CD4-positive, alpha-beta T cell treated with Interleukin-4 for 1 hour (primary cell): ENCODE data around the gene WNK1.
A peak's percentile ranks its signal among the peaks of the same experiment; 100 is the strongest.
"Not testable (repeated sequence)": the region's sequence is repeated elsewhere in the genome, so short reads cannot be mapped to it uniquely, and the experiment has no call there.

Experiments
- DNase-seq, 2 donors: peaks; one replicate each; pipeline ENCODE4 v3.0.0-alpha.2; 2020 to 2022

The WNK1 gene

GRCh38 chr12:779745-780734 is 27.7 kb downstream of the WNK1 start:
- DNase-seq, result no peak

DNA sequence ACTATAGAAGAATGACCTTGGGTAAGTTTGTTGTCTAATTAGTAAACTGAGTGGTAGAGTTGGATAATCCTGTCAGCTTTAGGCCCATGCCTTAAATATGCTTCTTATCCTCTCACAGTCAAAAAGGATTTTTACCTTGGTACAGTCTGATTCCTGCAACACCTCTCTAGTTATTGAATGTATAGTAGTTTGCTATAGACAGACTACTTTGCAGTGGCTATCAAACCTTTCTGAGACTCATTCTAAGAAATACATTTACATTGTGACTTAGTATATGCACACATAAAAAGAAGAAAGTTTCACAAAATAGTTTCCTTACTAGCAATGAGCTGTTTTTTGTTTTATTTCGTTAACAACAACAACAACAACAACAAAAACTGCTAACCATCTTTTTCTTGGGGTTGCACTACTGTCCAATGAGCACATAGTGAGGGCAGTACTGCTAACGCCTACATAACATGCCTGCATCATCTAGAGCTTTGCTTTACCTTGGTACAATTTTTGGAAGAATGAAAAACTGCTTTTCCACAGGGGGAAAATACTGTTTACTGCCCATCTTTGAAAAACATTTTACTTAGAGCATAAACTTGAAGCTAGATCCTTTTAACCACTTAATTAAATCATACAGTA is 28.5 kb downstream of the WNK1 start:
- DNase-seq, result no peak

DNA sequence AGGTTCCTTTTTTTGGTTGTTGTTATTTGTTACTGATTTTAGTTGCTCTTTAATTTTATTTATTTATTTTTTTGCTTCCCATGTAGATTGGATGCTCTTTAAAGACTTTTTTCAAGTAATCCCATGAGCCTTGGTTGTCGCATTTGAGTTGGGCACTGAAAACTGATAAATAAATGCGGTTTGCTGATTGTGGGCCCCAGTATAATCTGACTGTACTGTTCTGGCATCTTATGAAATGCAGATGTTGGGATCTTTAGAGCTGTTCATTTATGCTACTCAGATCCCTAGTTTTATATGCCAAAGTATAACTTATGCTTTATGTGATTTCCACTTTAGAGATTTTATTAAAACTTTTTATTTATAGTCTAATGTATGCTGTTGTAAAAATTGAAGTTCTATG is 33.3 kb downstream of the WNK1 start:
- DNase-seq, result no peak

DNA sequence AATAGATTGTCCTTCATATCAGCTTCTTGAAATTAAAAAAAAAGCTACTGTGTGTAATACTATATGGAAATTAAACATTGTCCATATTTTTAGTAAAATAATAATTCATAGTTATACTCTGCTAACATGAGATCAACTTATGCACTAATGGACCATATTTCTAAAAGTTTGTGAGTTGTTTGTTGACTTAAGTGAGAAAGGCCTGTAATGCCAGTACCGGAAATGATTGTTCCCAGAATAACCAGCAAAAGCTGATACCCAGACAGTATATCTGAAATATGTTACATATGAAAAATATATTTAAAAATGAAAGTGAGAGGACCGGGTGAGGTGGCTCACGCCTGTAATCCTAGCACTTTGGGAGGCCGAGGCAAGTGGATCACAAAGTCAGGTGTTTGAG is 35.9 kb downstream of the WNK1 start:
- DNase-seq, result no peak

DNA sequence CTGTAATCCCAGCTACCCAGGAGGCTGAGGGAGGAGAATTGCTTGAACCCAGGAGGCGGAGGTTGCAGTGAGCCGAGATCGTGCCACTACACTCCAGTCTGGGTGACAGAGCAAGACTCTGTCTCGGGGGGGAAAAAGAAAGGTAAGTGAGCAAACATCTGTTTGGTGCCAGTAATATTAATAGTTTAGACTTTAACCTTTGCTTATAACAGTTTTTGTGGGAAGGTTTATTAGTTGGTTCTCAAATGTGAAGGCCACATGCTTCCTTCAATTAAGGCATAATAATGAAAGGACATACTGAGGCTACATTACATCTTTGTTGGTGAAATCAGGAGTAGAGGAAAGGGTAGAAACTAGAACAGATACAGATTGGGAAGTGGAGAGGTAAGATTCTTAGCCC is 36.4 kb downstream of the WNK1 start:
- not testable (repeated sequence) for DNase-seq

- DNase-seq, result no peak
Measured at GRCh38 chr12:789852-790563, 37.6 kb downstream of the WNK1 start.

GRCh38 chr12:790608-791007 is 38.2 kb downstream of the WNK1 start:
- DNase-seq, result no peak

DNA sequence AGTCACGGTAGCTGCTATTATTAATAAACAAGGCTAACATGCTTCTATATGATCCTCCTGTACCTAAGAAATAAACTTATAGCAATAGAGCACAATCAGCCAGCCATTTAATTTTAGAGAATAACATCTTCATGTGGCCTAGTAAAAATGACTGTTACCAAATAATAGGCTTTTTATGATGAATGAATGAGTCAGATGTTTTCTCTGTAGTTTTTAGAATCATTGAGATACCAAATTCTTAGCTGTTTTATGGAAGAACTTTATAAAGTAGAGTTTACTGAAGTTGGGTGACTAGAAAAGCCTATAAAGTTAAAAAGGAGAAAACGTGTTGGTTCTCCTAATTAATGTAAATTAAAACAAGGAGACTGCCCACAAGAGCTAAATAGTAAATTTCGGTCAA is 40.7 kb downstream of the WNK1 start:
- no peak for DNase-seq

DNA sequence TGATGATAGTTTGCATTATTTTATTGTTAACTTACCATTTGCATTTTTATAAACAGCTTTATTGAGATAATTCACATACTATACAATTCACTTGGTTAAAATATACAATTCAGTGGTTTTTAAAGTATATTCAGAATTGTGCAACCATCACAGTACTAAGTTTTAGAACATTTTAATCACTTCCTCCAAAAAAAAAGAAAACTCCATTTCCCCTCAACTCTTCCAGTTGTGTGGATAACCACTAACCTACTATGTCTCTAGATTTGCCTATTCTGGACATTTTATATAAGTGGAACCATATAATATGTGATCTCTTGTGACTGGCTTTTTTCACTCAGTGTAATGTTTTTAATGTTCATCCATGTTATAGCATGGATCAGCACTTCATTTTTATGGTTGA is 41.3 kb downstream of the WNK1 start:
- no peak for DNase-seq

DNA sequence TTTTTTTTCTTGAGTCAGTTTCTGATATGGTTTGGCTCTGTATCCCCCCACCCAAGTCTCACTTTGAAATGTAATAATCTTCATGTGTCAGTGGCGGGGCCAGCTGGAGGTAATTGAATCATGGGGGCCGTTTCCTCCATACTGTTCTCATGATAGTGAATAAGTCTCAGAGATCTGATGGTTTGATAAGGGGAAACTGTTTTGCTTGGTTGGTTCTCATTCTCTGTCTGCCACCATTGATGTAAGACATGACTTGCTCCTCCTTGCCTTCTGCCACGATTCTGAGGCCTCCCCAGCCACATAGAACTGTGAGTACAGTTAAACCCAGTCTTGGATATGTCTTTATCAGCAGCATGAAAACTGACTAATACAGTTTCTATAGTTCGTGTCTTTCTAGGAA is 42.9 kb downstream of the WNK1 start:
- DNase-seq, result peak in 1 of 2 donors; percentile 52

GRCh38 chr12:800401-800800 is 48.0 kb downstream of the WNK1 start:
- no peak for DNase-seq

DNA sequence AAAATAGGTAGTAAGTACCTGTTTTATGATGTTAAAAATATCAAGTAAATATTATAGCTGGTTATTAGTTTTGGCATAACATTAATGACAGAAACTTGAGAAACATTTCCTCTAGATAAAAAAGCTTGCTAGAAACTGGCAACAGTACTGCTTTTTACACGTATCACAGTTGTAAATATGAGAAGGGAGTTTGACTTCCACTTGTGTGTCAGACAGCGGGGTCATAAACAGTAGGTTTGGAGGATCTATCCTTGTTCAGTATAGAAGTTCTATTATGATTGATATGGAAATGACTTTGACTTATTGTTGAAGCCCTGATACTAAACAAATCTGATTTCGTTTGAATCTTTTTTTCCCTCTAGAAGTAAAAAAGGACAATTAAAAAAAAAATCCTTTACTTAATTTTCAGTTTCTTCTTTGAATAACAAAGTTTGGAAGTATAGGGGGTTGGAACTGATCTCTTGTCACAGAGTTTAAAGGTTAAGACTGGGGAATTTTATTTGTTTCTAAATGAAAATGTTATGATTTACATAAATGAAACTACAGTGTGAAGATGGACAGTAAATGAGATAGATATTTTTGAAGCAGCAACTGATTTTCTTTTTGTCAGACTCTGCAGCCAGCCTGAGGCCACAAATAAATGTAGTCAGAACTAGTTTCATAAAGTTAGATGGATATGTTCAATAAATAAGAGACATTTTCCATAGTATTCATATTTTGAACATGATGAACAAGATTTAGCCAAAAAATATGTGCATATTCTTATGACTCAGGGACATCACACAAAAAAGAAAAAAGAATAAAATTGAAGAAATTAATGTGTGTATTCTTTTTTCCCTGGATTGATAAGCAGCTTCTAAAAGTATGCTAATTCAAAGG is 50.1 kb downstream of the WNK1 start:
- DNase-seq, result no peak

- DNase-seq, result no peak
Measured at GRCh38 chr12:805022-805632, 52.7 kb downstream of the WNK1 start.

DNA sequence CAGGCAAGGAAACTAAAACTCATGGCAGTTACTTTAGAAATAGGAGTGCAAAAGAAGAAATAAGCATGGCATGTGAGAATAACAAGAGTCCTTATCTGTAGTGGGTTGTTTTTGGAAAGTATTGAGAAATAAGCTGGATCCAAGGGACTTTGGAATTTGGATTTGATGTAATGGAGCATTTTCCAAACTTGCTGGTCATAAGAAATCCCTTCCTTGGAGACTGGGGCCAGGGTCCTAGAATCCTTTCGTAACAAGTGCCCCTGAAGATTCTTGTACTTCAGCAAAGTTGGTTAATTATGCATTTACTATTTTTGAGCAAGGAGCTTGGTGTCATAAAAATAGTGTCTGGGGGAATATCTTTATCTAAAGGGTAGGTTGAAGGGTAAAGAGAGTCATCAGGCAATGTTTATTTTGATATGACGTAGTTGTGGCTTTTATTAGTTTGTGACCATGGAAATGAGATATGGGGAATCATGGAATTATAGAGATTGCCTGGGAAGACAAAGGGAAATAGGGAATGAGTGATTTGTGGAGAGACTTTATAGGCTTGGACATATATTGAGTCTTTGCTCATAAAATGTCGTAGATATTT is 53.9 kb downstream of the WNK1 start:
- DNase-seq, result no peak

GRCh38 chr12:807041-807735 is 54.8 kb downstream of the WNK1 start:
- DNase-seq, result peak in 1 of 2 donors; percentile 59

GRCh38 chr12:810116-810515 is 57.7 kb downstream of the WNK1 start:
- DNase-seq, result no peak

- no peak for DNase-seq
Measured at GRCh38 chr12:810671-811415, 58.5 kb downstream of the WNK1 start.

DNA sequence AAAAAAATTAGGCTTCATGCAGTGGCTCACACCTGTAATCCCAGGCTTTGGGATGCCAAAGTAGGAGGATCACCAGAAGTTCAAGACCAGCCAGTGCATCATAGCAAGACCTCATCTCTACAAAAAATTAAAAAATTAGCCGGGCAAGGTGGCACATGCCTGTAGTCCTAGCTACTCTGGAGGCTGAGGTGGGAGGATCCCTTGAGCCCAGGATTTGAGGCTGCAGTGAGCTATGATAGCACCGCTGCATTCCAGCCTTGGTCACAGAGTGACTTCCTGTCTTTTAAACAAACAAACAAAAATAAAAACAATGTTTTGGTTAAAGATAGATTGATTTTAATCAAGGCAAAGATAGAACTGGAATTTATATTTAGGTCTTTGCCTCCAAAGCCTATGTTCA is 60.6 kb downstream of the WNK1 start:
- DNase-seq, result no peak

DNA sequence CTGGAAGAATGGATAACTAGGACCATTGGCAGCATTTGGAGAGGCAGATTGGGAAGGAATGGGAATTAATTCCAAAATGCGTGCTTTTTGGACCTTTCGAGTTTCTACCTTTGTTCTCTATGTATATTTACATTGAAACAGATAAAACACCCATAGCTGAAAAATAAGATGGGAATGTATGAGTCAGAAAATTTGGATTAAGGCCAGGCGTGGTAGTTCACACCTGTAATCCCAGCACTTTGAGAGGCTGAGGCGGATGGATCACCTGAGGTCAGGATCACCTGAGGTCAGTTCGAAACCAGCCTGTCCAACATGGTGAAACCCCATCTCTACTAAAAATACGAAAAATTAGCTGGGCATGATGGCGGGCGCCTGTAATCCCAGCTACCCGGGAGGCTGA is 65.1 kb downstream of the WNK1 start:
- DNase-seq, result not testable (repeated sequence)

- no peak for DNase-seq
Measured at GRCh38 chr12:817941-818600, 65.7 kb downstream of the WNK1 start.
